ENCODE data around the gene UNG.

Gene UNG

GRCh38 chr12:109087250-109087649 lies 10.1 kb upstream of the UNG start:
- no peak for FAIRE-seq

GRCh38 chr12:109088818-109089217 lies 8.6 kb upstream of the UNG start:
- DNase-seq (ENCODE audit: extremely low spot score, insufficient read length, low read depth) (no peak), FAIRE-seq (no peak)

More at GRCh38 chr12:109087250-109087649, 10.1 kb upstream of the UNG start:
- DNase-seq (ENCODE audit: extremely low spot score, insufficient read length, low read depth) = no peak

GRCh38 chr12:109089683-109090082 lies 7.7 kb upstream of the UNG start:
- no peak for FAIRE-seq
- DNase-seq (ENCODE audit: extremely low spot score, insufficient read length, low read depth) = no peak

GRCh38 chr12:109092497-109093021 lies 4.8 kb upstream of the UNG start:
- no peak for DNase-seq (ENCODE audit: extremely low spot score, insufficient read length, low read depth)
- no peak for FAIRE-seq

- peak; percentile 95 for FAIRE-seq
Measured at GRCh38 chr12:109093022-109093918, 4.1 kb upstream of the UNG start, which contains the start of gene ALKBH2. Gene ALKBH2, minus strand, starts transcription at chr12:109093472. Its CDS starts 686 bp downstream, at chr12:109092786.

GRCh38 chr12:109097140-109097434 lies 310 bp upstream of the UNG start:
- FAIRE-seq = no peak
- DNase-seq (ENCODE audit: extremely low spot score, insufficient read length, low read depth) = no peak

More at GRCh38 chr12:109093022-109093918, 4.1 kb upstream of the UNG start, which contains the start of gene ALKBH2:
- peak; percentile 82 for DNase-seq (ENCODE audit: extremely low spot score, insufficient read length, low read depth)

- FAIRE-seq = no peak
Measured at GRCh38 chr12:109098183-109098604, 797 bp downstream of the UNG start.

GRCh38 chr12:109098651-109099050 lies 1.3 kb downstream of the UNG start:
- FAIRE-seq = no peak
- no peak for DNase-seq (ENCODE audit: extremely low spot score, insufficient read length, low read depth)

More at GRCh38 chr12:109098183-109098604, 797 bp downstream of the UNG start:
- no peak for DNase-seq (ENCODE audit: extremely low spot score, insufficient read length, low read depth)

- DNase-seq (ENCODE audit: extremely low spot score, insufficient read length, low read depth) (no peak), FAIRE-seq (no peak)
Measured at GRCh38 chr12:109099431-109100020, 2.1 kb downstream of the UNG start.

GRCh38 chr12:109100741-109101140 lies 3.3 kb downstream of the UNG start:
- FAIRE-seq = no peak
- DNase-seq (ENCODE audit: extremely low spot score, insufficient read length, low read depth) = no peak

GRCh38 chr12:109102491-109102890 lies 5.1 kb downstream of the UNG start:
- no peak for FAIRE-seq
- no peak for DNase-seq (ENCODE audit: extremely low spot score, insufficient read length, low read depth)

GRCh38 chr12:109105176-109105575 lies 7.8 kb downstream of the UNG start:
- no peak for FAIRE-seq
- no peak for DNase-seq (ENCODE audit: extremely low spot score, insufficient read length, low read depth)

GRCh38 chr12:109109746-109110350 lies 12.5 kb downstream of the UNG start:
- FAIRE-seq = no peak
- DNase-seq (ENCODE audit: extremely low spot score, insufficient read length, low read depth) = no peak

GRCh38 chr12:109110988-109111495 lies 13.6 kb downstream of the UNG start:
- DNase-seq (ENCODE audit: extremely low spot score, insufficient read length, low read depth) (no peak), FAIRE-seq (no peak)

- no peak for DNase-seq (ENCODE audit: extremely low spot score, insufficient read length, low read depth)
- no peak for FAIRE-seq
Measured at GRCh38 chr12:109112720-109113465, 15.5 kb downstream of the UNG start.

- DNase-seq (ENCODE audit: extremely low spot score, insufficient read length, low read depth) (no peak), FAIRE-seq (no peak)
Measured at GRCh38 chr12:109113661-109114321, 16.4 kb downstream of the UNG start.

- FAIRE-seq (no peak), DNase-seq (ENCODE audit: extremely low spot score, insufficient read length, low read depth) (no peak)
Measured at GRCh38 chr12:109114644-109115043, 17.2 kb downstream of the UNG start.

GRCh38 chr12:109115404-109115757 lies 18.0 kb downstream of the UNG start:
- no peak for FAIRE-seq
- no peak for DNase-seq (ENCODE audit: extremely low spot score, insufficient read length, low read depth)

Data from GM18507 (cell line).